Vagina (tissue), 2 donors: Measurements from ENCODE around the gene S100A1. TPM values are rescaled to one million over a fixed set of nuclear protein-coding genes. Genes with fewer than 3 reads are reported as not detected.

Experiments used
- DNase-seq, 2 donors: peaks; one replicate each; pipeline ENCODE4 v3.0.0-alpha.2; 2017; ENCODE audit errors: extremely low spot score in 2 of 2
- H3K27ac ChIP-seq: fragments of 200-600 bp; sonication (generic); one replicate; pipeline ENCODE4 v1.5.1; 2019
- H3K27me3 ChIP-seq: fragments of 200-600 bp; sonication (generic); one replicate; pipeline ENCODE4 v1.5.1; 2019
- H3K36me3 ChIP-seq, 2 donors: fragments of 200-600 bp; sonication (generic); one replicate each; pipeline ENCODE4 v1.5.1; 2017 to 2019
- H3K4me1 ChIP-seq: fragments of 200-600 bp; sonication (generic); one replicate; pipeline ENCODE4 v1.5.1; 2019
- H3K4me3 ChIP-seq, 2 donors: fragments of 200-600 bp; sonication (generic); 1 replicate in 1 of 2; 2 replicates in 1 of 2; pipeline ENCODE4 v1.5.1; 2016 to 2019
- H3K9me3 ChIP-seq: fragments of 200-600 bp; sonication (generic); one replicate; pipeline ENCODE4 v1.5.1; 2019
- CTCF ChIP-seq, 3 experiments: fragments of 450-650 bp in 2 of 3; fragments of 200-600 bp in 1 of 3; sonication (generic) in 1 of 3; IDR thresholded peaks; one replicate each; pipeline ENCODE4 v1.5.1; 2017 to 2019; ENCODE audit warnings: antibody characterized with exemption in 3 of 3, mild to moderate bottlenecking in 2 of 3, moderate library complexity in 2 of 3
- POLR2A ChIP-seq, 2 donors: fragments of 450-650 bp; IDR thresholded peaks; one replicate each; pipeline ENCODE4 v1.6.1; 2017; ENCODE audit warnings: antibody characterized with exemption in 2 of 2, mild to moderate bottlenecking in 2 of 2, moderate library complexity in 2 of 2
- POLR2AphosphoS5 ChIP-seq, 2 donors: sonication (generic); formaldehyde crosslinking; IDR thresholded peaks; one replicate each; pipeline ENCODE4 v1.9.0; 2017; ENCODE audit warnings: antibody characterized with exemption in 2 of 2, mild to moderate bottlenecking in 2 of 2, low read depth in 1 of 2; ENCODE audit not compliant: insufficient read depth in 1 of 2
- intact Hi-C: fragments of 100-400 bp; cut with DNase I; formaldehyde crosslinking; loops from one replicate; pipeline ENCODE4 v1.15.1; 2023
- total RNA-seq: library from RNA; depleted of rRNA; stranded (reverse); fragments of >200 nt; gene quantifications from one replicate; pipeline ENCODE4 v1.2.3, GENCODE V29; 2016

Gene S100A1
- total RNA-seq, 1 donor from 2014 or later = not detected

GRCh38 chr1:153623101-153623500, 5.1 kb upstream of the S100A1 start:
- intact Hi-C loops = no loop called here
- no peak overlapping the region for H3K4me3 ChIP-seq
- no peaks in the 10 kb centered on the region for H3K9me3 ChIP-seq
- H3K4me1 ChIP-seq = peaks cover 40% of the 10 kb centered on the region
- no peaks in the 10 kb centered on the region for H3K27me3 ChIP-seq
- H3K27ac ChIP-seq = no peak overlapping the region
- no peak for TF ChIP-seq POLR2AphosphoS5 (IDR thresholded peaks at IDR 0.05; ENCODE audit: insufficient read depth in 1 of 2, low read depth in 1 of 2)
- TF ChIP-seq POLR2A (IDR thresholded peaks at IDR 0.05) = no peak
- no peak for TF ChIP-seq CTCF (IDR thresholded peaks at IDR 0.05)
- H3K36me3 ChIP-seq = no peaks in the 10 kb centered on the region
- no peak for DNase-seq

DNA sequence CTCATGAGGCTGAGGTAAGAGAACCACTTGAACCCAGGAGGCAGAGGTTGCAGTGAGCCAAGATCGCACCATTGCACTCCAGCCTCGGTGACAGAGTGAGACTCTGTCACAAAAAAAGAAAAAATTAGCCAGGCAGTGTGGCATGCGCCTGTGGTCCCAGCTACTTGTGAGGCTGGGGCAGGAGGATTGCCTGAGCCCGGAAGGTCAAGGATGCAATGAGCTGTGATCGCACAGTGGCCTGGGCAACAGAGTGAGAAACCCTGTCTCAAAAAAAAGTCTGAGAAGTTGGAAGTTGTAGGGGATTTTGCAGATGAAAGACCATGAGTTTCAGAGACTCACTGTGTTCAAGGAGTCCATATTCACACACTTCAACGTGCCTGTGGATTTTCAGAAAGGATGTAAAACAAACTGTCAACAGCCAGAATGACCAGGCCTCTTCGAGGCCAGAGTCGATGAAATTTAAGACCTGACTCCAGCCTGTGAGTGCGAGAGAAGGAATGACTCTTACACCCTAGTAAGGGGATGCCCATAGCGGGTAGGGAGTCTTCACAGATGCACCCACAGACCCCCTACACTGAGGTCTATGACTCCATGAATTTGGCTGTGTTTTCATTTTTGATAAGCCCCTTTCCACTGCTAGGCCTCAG, 3.1 kb upstream of the S100A1 start:
- no peak for DNase-seq
- Histone ChIP-seq H3K27me3 (no peaks in the 10 kb centered on the region), H3K27ac (peak overlapping the region; percentile 9), H3K9me3 (no peaks in the 10 kb centered on the region), H3K36me3 (no peaks in the 10 kb centered on the region), H3K4me3 (no peak overlapping the region), H3K4me1 (peaks cover 38% of the 10 kb centered on the region)
- intact Hi-C loops = loop anchor here (5.0 kb wide), 1 partner anchor 93 kb away; no protein-coding TSS in a partner anchor
- TF ChIP-seq CTCF (IDR thresholded peaks at IDR 0.05) (no peak), POLR2A (IDR thresholded peaks at IDR 0.05) (no peak), POLR2AphosphoS5 (IDR thresholded peaks at IDR 0.05; ENCODE audit: insufficient read depth in 1 of 2, low read depth in 1 of 2) (no peak)

DNA sequence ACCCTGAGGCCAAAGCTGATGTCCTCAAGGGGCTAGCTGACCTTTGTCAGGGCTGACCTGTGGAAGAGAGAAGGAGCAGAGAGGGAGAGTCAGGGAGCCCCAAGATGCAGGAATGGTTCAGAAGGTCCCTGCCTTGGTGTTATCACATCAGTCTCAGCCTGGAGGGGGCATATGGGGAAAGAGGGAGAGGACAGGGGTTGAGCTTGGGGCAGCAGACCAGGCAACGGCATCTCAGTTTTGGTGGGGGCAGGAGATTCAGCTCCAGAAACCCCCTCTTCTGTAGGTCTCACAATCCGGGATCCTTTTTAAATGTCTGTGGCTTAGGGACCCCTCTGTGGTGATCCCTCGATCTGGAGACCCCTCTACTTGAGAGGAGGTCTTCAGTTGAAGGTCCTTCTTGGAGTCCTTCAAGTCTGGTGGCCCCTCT, 1.7 kb upstream of the S100A1 start:
- TF ChIP-seq POLR2A (IDR thresholded peaks at IDR 0.05) = no peak
- DNase-seq = no peak
- Histone ChIP-seq H3K9me3 (no peaks in the 10 kb centered on the region), H3K27ac (peak overlapping the region; percentile 95), H3K4me3 (peak overlapping the region; percentile 48 to 68), H3K4me1 (peaks cover 38% of the 10 kb centered on the region), H3K27me3 (no peaks in the 10 kb centered on the region), H3K36me3 (no peaks in the 10 kb centered on the region)
- intact Hi-C loops = loop anchor here (5.0 kb wide), 1 partner anchor 94 kb away; no protein-coding TSS in a partner anchor

- no peak for DNase-seq
- TF ChIP-seq CTCF (IDR thresholded peaks at IDR 0.05) (peak in 1 of 3 experiments; percentile 13), POLR2A (IDR thresholded peaks at IDR 0.05) (peak in 1 of 2 donors; percentile 30), POLR2AphosphoS5 (IDR thresholded peaks at IDR 0.05; ENCODE audit: insufficient read depth in 1 of 2, low read depth in 1 of 2) (peak; percentile 6 to 84)
- Histone ChIP-seq H3K4me1 (peaks cover 38% of the 10 kb centered on the region), H3K27ac (peak within 1 kb of the TSS; percentile 95), H3K27me3 (no peaks in the 10 kb centered on the region), H3K4me3 (peak within 1 kb of the TSS; percentile 48 to 68), H3K9me3 (no peaks in the 10 kb centered on the region), H3K36me3 (no peaks in the 10 kb centered on the region)
- intact Hi-C loops = loop anchor here (5.0 kb wide), 1 partner anchor 95 kb away; no protein-coding TSS in a partner anchor
Observed at GRCh38 chr1:153626904-153627714, 1.1 kb upstream of the S100A1 start, which contains the start of gene S100A13. S100A13 (minus strand) TSS chr1:153627505; CDS start chr1:153626472, 1,033 bp downstream.

DNA sequence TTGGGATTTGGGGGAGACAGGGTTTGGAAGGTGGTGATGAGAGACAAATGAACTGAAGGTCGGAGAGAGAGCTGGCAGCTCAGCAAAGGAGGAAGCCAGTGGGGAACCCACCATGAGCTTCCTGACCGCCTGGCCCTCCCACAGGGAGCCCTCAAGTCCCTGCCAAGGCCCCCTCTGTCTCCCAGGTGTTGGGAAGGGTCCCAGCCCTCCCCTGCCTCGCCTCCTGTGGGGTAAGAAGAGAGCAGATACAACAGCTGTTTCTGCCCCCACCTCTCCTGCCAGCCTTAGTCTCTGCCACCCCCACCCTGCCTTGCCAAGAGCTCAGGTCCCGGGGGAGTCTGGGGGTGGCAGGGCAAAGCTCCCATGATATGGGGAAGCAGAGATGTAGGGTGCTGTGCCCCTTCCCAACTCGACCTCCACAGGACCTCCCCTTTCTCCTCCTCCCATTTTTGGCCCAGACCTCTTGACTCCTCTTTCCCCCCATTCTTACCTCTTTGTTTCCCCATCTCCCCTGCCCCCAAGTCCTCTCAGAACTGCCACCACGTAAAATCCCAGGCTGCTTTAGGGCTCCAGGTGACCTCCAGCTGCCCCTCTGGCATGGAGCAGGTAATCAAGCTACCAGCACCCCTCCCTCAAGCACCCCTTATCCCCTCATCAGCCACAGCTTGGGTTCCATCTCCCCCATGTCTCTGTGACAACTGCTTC, 556 bp downstream of the S100A1 start:
- Histone ChIP-seq H3K27ac (peak overlapping the region; percentile 95), H3K9me3 (no peaks in the 10 kb centered on the region), H3K36me3 (no peaks in the 10 kb centered on the region), H3K4me1 (peaks cover 48% of the 10 kb centered on the region), H3K27me3 (no peaks in the 10 kb centered on the region), H3K4me3 (no peak overlapping the region)
- no peak for DNase-seq
- no peak for TF ChIP-seq CTCF (IDR thresholded peaks at IDR 0.05)
- TF ChIP-seq POLR2AphosphoS5 (IDR thresholded peaks at IDR 0.05; ENCODE audit: insufficient read depth in 1 of 2, low read depth in 1 of 2) = no peak
- no peak for TF ChIP-seq POLR2A (IDR thresholded peaks at IDR 0.05)
- intact Hi-C loops = loop anchor here (5.0 kb wide), 1 partner anchor 96 kb away; no protein-coding TSS in a partner anchor
